Endothelial cell of umbilical vein (primary cell): ENCODE data around the gene SLC36A3. TPM values are rescaled to one million over a fixed set of nuclear protein-coding genes. Genes with fewer than 3 reads are reported as not detected.

ENCODE experiments used
- BruUV-seq: library from RNA; stranded (reverse); fragments of 400-500 nt; replicated peaks from 2 replicates; lab custom pipeline; 2021; lab: Mats Ljungman, UMichigan
- CTCF ChIA-PET: fragments of 300-600, 350-600 bp; sonication (Branson Sonifier 250); formaldehyde crosslinking; loops from one replicate; lab custom pipeline; 2021; ENCODE audit warnings: antibody characterized with exemption, inconsistent platforms; lab: Charles Lee
- POLR2A ChIA-PET: fragments of 300-600, 350-600 bp; sonication (Branson Sonifier 250); formaldehyde crosslinking; loops from one replicate; lab custom pipeline; 2021; ENCODE audit warnings: antibody characterized with exemption, inconsistent platforms; lab: Charles Lee
- DNase-seq: peaks from one replicate; pipeline ENCODE4 v3.0.0-alpha.2; 2011; ENCODE audit warnings: low read depth, low spot score
- FAIRE-seq: peaks from 2 replicates; lab custom pipeline; 2011; peaks lifted over from hg19 to GRCh38; lab: Jason Lieb, UNC
- H2AFZ ChIP-seq: 2 replicates; pipeline ENCODE4 v1.6.0; 2012; ENCODE audit warnings: low read depth, low read length, control low read depth, inconsistent platforms
- H3K27ac ChIP-seq: 2 replicates; pipeline ENCODE4 v1.5.1; 2011; ENCODE audit warnings: low read depth, mild to moderate bottlenecking, control low read depth, low read length, moderate library complexity; ENCODE audit not compliant: insufficient read depth
- H3K27me3 ChIP-seq, 2 experiments: 2 replicates each; pipeline versions ENCODE4 v1.6.0 to v1.6.1; 2011; ENCODE audit warnings: low read length in 2 of 2, mixed read lengths in 1 of 2; ENCODE audit not compliant: control insufficient read depth in 2 of 2, insufficient read depth in 2 of 2
- H3K36me3 ChIP-seq, 2 experiments: 2 replicates in 1 of 2; 3 replicates in 1 of 2; pipeline ENCODE4 v1.5.1; 2011; ENCODE audit warnings: low read length in 2 of 2, mild to moderate bottlenecking in 1 of 2, moderate library complexity in 1 of 2; ENCODE audit not compliant: control insufficient read depth in 2 of 2, insufficient read depth in 2 of 2; ENCODE audit errors: extremely low read depth in 1 of 2
- H3K4me1 ChIP-seq: 3 replicates; pipeline ENCODE4 v1.5.1; 2011; ENCODE audit warnings: mild to moderate bottlenecking, low read length; ENCODE audit not compliant: control insufficient read depth, insufficient read depth; ENCODE audit errors: extremely low read depth
- H3K4me2 ChIP-seq: 2 replicates; pipeline ENCODE4 v1.6.1; 2011; ENCODE audit warnings: low read length, control low read depth, mixed read lengths; ENCODE audit not compliant: insufficient read depth
- H3K4me3 ChIP-seq, 3 experiments: fragments of 200-600 bp in 1 of 3; sonication (generic), shearing (Covaris generic) in 1 of 3; replicated peaks in 1 of 3; 2 replicates each; pipeline ENCODE4 v1.5.1; 2011 to 2016; ENCODE audit warnings: control low read depth in 3 of 3, low read length in 3 of 3, mild to moderate bottlenecking in 2 of 3, inconsistent platforms in 1 of 3, low read depth in 1 of 3, moderate library complexity in 1 of 3; ENCODE audit not compliant: insufficient read depth in 1 of 3
- H3K79me2 ChIP-seq: 2 replicates; pipeline ENCODE4 v1.6.0; 2012; ENCODE audit warnings: low read length, inconsistent platforms; ENCODE audit not compliant: control insufficient read depth, insufficient read depth
- H3K9ac ChIP-seq: replicated peaks from 2 replicates; pipeline ENCODE3; 2011; ENCODE audit warnings: low read length, control low read depth; ENCODE audit not compliant: insufficient read depth; ENCODE audit errors: extremely low read depth
- H3K9me1 ChIP-seq: replicated peaks from 3 replicates; pipeline ENCODE4 v1.6.0; 2011; ENCODE audit warnings: mild to moderate bottlenecking, low read length; ENCODE audit not compliant: control insufficient read depth, insufficient read depth; ENCODE audit errors: extremely low read depth
- H3K9me3 ChIP-seq: replicated peaks from 2 replicates; pipeline ENCODE4 v1.5.1; 2012; ENCODE audit warnings: low read length, inconsistent platforms; ENCODE audit not compliant: control insufficient read depth, insufficient read depth
- H4K20me1 ChIP-seq: replicated peaks from 2 replicates; pipeline ENCODE3; 2011; ENCODE audit warnings: mild to moderate bottlenecking, low read length; ENCODE audit not compliant: control insufficient read depth, insufficient read depth; ENCODE audit errors: extremely low read depth
- CTCF ChIP-seq, 2 donors: IDR thresholded peaks; 1 replicate in 1 of 2; 2 replicates in 1 of 2; pipeline ENCODE4 v1.5.1; 2011; ENCODE audit warnings: low read length in 2 of 2, mild to moderate bottlenecking in 2 of 2, moderate library complexity in 2 of 2, control low read depth in 1 of 2, inconsistent platforms in 1 of 2, low read depth in 1 of 2; ENCODE audit not compliant: insufficient read depth in 1 of 2; ENCODE audit errors: extremely low read depth in 1 of 2
- EZH2 ChIP-seq: IDR thresholded peaks from 2 replicates; pipeline ENCODE4 v1.6.1; 2012; ENCODE audit warnings: borderline replicate concordance, low read depth, mild to moderate bottlenecking, moderate library complexity, low read length, inconsistent platforms; ENCODE audit not compliant: severe bottlenecking
- FOS ChIP-seq: IDR thresholded peaks from 2 replicates; pipeline ENCODE4 v1.6.1; 2011; ENCODE audit warnings: mild to moderate bottlenecking, low read length, moderate library complexity, borderline replicate concordance; ENCODE audit not compliant: insufficient read depth
- GATA2 ChIP-seq: IDR thresholded peaks from 2 replicates; pipeline ENCODE4 v1.7.0; 2011; ENCODE audit warnings: low read depth, mild to moderate bottlenecking, moderate library complexity, mixed read lengths, low read length; ENCODE audit not compliant: insufficient read length, insufficient read depth
- JUN ChIP-seq: IDR thresholded peaks from 2 replicates; pipeline ENCODE4 v1.6.1; 2011; ENCODE audit warnings: borderline replicate concordance, low read depth; ENCODE audit not compliant: insufficient read length, insufficient read depth
- MAX ChIP-seq: IDR thresholded peaks from 2 replicates; pipeline ENCODE4 v1.6.1; 2011; ENCODE audit not compliant: insufficient read depth, insufficient read length
- MYC ChIP-seq: IDR thresholded peaks from one replicate; pipeline ENCODE4 v1.6.1; 2011; ENCODE audit warnings: mild to moderate bottlenecking, low read depth, low read length
- POLR2A ChIP-seq: IDR thresholded peaks from 2 replicates; pipeline ENCODE4 v1.6.1; 2012; ENCODE audit warnings: low read depth, mild to moderate bottlenecking, control low read depth, low read length
- POLR2AphosphoS5 ChIP-seq: IDR thresholded peaks from 2 replicates; pipeline ENCODE4 v1.6.1; 2012; ENCODE audit warnings: low read depth, mild to moderate bottlenecking, control low read depth, low read length, moderate library complexity; ENCODE audit not compliant: insufficient read depth
- dilution Hi-C: fragments of 300-500 bp; cut with MboI; formaldehyde crosslinking; loops from one replicate; pipeline ENCODE4 v1.15.0; 2019; ENCODE audit warnings: low sequenced_read_pairs; ENCODE audit not compliant: extremely low pct_ligation_motif_present
- intact Hi-C: fragments of 100-400 bp; cut with micrococcal nuclease; formaldehyde crosslinking; loops from one replicate; pipeline ENCODE4 v1.10.0; 2022
- polyA plus RNA-seq, 4 experiments: library from polyadenylated mRNA; depleted of rRNA in 3 of 4; stranded (reverse) in 3 of 4; unstranded in 1 of 4; fragments of >200 nt; gene quantifications; 2 replicates each; pipeline versions ENCODE4 v1.2.1 to v1.2.3, GENCODE V29; 2011 to 2012; ENCODE audit warnings: missing spikeins in 1 of 4
- total RNA-seq: library from RNA; stranded (reverse); gene quantifications from 2 replicates; pipeline ENCODE4 v1.2.3, GENCODE V29; 2021

Gene SLC36A3
- total and polyA plus RNA-seq, 2 donors (not counting 3 experiments of a cell fraction or from before 2014, with no cell fraction given): not detected

- dilution Hi-C loops: no loop called here
- no peak for DNase-seq
- no peaks in the 10 kb centered on the region for H3K79me2 ChIP-seq
- no peak overlapping the region for H3K4me2 ChIP-seq
- no peak overlapping the region for H2AFZ ChIP-seq
- FAIRE-seq: no peak
- H3K27me3 ChIP-seq: peaks cover 3 to 9% of the 10 kb centered on the region in 2 experiments
- no peaks in the 10 kb centered on the region for H4K20me1 ChIP-seq
- no TSS peak for BruUV-seq
- CTCF ChIA-PET: no interaction called here
- no peaks in the 10 kb centered on the region for H3K36me3 ChIP-seq
- no peak for TF ChIP-seq MAX
- TF ChIP-seq POLR2A: no peak
- no peak for TF ChIP-seq FOS
- H3K4me3 ChIP-seq: no peak overlapping the region
- POLR2A ChIA-PET: no interaction called here
- H3K27ac ChIP-seq: no peak overlapping the region
- H3K4me1 ChIP-seq: no peaks in the 10 kb centered on the region
- H3K9ac ChIP-seq: no peak overlapping the region
- H3K9me3 ChIP-seq: no peaks in the 10 kb centered on the region
- no peaks in the 10 kb centered on the region for H3K9me1 ChIP-seq
- intact Hi-C loops: no loop called here
Observed at GRCh38 chr5:151243564-151243963, 60.0 kb downstream of the SLC36A3 start.

GRCh38 chr5:151243127-151243526, 60.4 kb downstream of the SLC36A3 start:
- no peak overlapping the region for H3K9ac ChIP-seq
- no peak overlapping the region for H2AFZ ChIP-seq
- H3K9me3 ChIP-seq: no peaks in the 10 kb centered on the region
- no peak for TF ChIP-seq POLR2AphosphoS5
- TF ChIP-seq FOS: no peak
- TF ChIP-seq MAX: no peak
- no peak for TF ChIP-seq CTCF (IDR thresholded peaks at IDR 0.05; ENCODE audit: extremely low read depth in 1 of 2, insufficient read depth in 1 of 2, low read depth in 1 of 2, low read length in 2 of 2)
- TF ChIP-seq GATA2: no peak
- no peak for TF ChIP-seq EZH2
- TF ChIP-seq MYC: no peak
- TF ChIP-seq POLR2A: no peak
- TF ChIP-seq JUN: no peak
- H3K4me1 ChIP-seq: no peaks in the 10 kb centered on the region
- intact Hi-C loops: no loop called here
- no peak for FAIRE-seq
- H3K9me1 ChIP-seq: no peaks in the 10 kb centered on the region
- H4K20me1 ChIP-seq: no peaks in the 10 kb centered on the region
- BruUV-seq: no TSS peak
- H3K4me2 ChIP-seq: no peak overlapping the region
- POLR2A ChIA-PET: no interaction called here
- no peak for DNase-seq
- dilution Hi-C loops: no loop called here
- H3K4me3 ChIP-seq: no peak overlapping the region
- CTCF ChIA-PET: interaction anchor here (1.0 to 1.2 kb wide), 2 partner anchors 10 to 192 kb away, joined by 3 to 4 read pairs; partner anchors contain the start of gene GM2A
- H3K79me2 ChIP-seq: no peaks in the 10 kb centered on the region
- H3K27me3 ChIP-seq: peaks cover 3 to 9% of the 10 kb centered on the region in 2 experiments
- no peaks in the 10 kb centered on the region for H3K36me3 ChIP-seq
- H3K27ac ChIP-seq: no peak overlapping the region
